ENCODE measurements around the gene NEK7.
"Not testable (repeated sequence)": the region's sequence is repeated elsewhere in the genome, so short reads cannot be mapped to it uniquely, and the experiment has no call there.

Gene NEK7

GRCh38 chr1:198290089-198290683, 133.4 kb downstream of the NEK7 start:
- DNase-seq (ENCODE audit: low read depth), result no peak

GRCh38 chr1:198291036-198291435, 134.2 kb downstream of the NEK7 start:
- no peak for DNase-seq (ENCODE audit: low read depth)

GRCh38 chr1:198291924-198292323, 135.1 kb downstream of the NEK7 start:
- DNase-seq (ENCODE audit: low read depth), result no peak

GRCh38 chr1:198295225-198295624, 138.4 kb downstream of the NEK7 start:
- DNase-seq (ENCODE audit: low read depth), result no peak

- DNase-seq (ENCODE audit: low read depth), result no peak
Measured at GRCh38 chr1:198295971-198296370, 139.2 kb downstream of the NEK7 start.

- DNase-seq (ENCODE audit: low read depth), result no peak
Measured at GRCh38 chr1:198297281-198297680, 140.5 kb downstream of the NEK7 start.

GRCh38 chr1:198298640-198299039, 141.8 kb downstream of the NEK7 start:
- no peak for DNase-seq (ENCODE audit: low read depth)

GRCh38 chr1:198300451-198300850, 143.7 kb downstream of the NEK7 start:
- no peak for DNase-seq (ENCODE audit: low read depth)

- DNase-seq (ENCODE audit: low read depth), result no peak
Measured at GRCh38 chr1:198304431-198304830, 147.6 kb downstream of the NEK7 start.

- DNase-seq (ENCODE audit: low read depth), result not testable (repeated sequence)
Measured at GRCh38 chr1:198314817-198315216, 158.0 kb downstream of the NEK7 start.

GRCh38 chr1:198315331-198315730, 158.5 kb downstream of the NEK7 start:
- not testable (repeated sequence) for DNase-seq (ENCODE audit: low read depth)

- no peak for DNase-seq (ENCODE audit: low read depth)
Measured at GRCh38 chr1:198316546-198317100, 159.8 kb downstream of the NEK7 start.

- DNase-seq (ENCODE audit: low read depth), result no peak
Measured at GRCh38 chr1:198318085-198318484, 161.3 kb downstream of the NEK7 start.

- DNase-seq (ENCODE audit: low read depth), result no peak
Measured at GRCh38 chr1:198320759-198321158, 164.0 kb downstream of the NEK7 start.

GRCh38 chr1:198326232-198326631, 169.4 kb downstream of the NEK7 start:
- DNase-seq (ENCODE audit: low read depth), result no peak

GRCh38 chr1:198326915-198327314, 170.1 kb downstream of the NEK7 start:
- no peak for DNase-seq (ENCODE audit: low read depth)

- no peak for DNase-seq (ENCODE audit: low read depth)
Measured at GRCh38 chr1:198328458-198329032, 171.7 kb downstream of the NEK7 start.

GRCh38 chr1:198330982-198331615, 174.3 kb downstream of the NEK7 start:
- DNase-seq (ENCODE audit: low read depth), result no peak

GRCh38 chr1:198333744-198334143, 176.9 kb downstream of the NEK7 start:
- DNase-seq (ENCODE audit: low read depth), result no peak

GRCh38 chr1:198335663-198336062, 178.9 kb downstream of the NEK7 start:
- no peak for DNase-seq (ENCODE audit: low read depth)

GRCh38 chr1:198337886-198338285, 181.1 kb downstream of the NEK7 start:
- no peak for DNase-seq (ENCODE audit: low read depth)

- DNase-seq (ENCODE audit: low read depth), result no peak
Measured at GRCh38 chr1:198340139-198340538, 183.3 kb downstream of the NEK7 start.

- no peak for DNase-seq (ENCODE audit: low read depth)
Measured at GRCh38 chr1:198346178-198346577, 189.4 kb downstream of the NEK7 start.
